Measurements from ENCODE around the gene BCAS4. TPM values are rescaled to one million over a fixed set of nuclear protein-coding genes. Genes with fewer than 3 reads are reported as not detected.
A peak's percentile ranks its signal among the peaks of the same experiment; 100 is the strongest.
"Not testable (repeated sequence)": the region's sequence is repeated elsewhere in the genome, so short reads cannot be mapped to it uniquely, and the experiment has no call there.

Gene BCAS4
- total RNA-seq, 1 donor from 2014 or later, result 16.7 TPM

GRCh38 chr20:50762045-50762422 is 32.8 kb upstream of the BCAS4 start:
- FAIRE-seq (no peak), DNase-seq (ENCODE audit: low read depth) (no peak)
- Histone ChIP-seq H3K4me3 (ENCODE audit: insufficient read depth, low read depth, low read length) (no peak overlapping the region), H3K27ac (ENCODE audit: low read depth, low read length) (peak overlapping the region; percentile 63), H3K36me3 (ENCODE audit: insufficient read depth, low read length) (no peaks in the 10 kb centered on the region), H3K4me2 (ENCODE audit: low read length) (peak overlapping the region; percentile 68), H3K4me1 (ENCODE audit: insufficient read depth, low read length) (peaks cover 27% of the 10 kb centered on the region), H3K9me3 (ENCODE audit: insufficient read depth, low read depth, low read length) (no peaks in the 10 kb centered on the region), H3K9ac (ENCODE audit: low read length) (peak overlapping the region; percentile 38), H3K79me2 (ENCODE audit: insufficient read depth, low read length) (no peaks in the 10 kb centered on the region), H2AFZ (ENCODE audit: low read depth, low read length) (no peak overlapping the region), H3K27me3 (ENCODE audit: insufficient read depth, low read length) (no peaks in the 10 kb centered on the region), H4K20me1 (ENCODE audit: insufficient read depth, low read length) (no peaks in the 10 kb centered on the region)
- Mint-ChIP-seq H3K36me3 (ENCODE audit: low read depth, unreplicated experiment) (no peaks in the 10 kb centered on the region), H3K27me3 (ENCODE audit: low read depth, unreplicated experiment) (no peaks in the 10 kb centered on the region), H3K4me3 (ENCODE audit: unreplicated experiment) (peak overlapping the region; percentile 9), H3K9me3 (ENCODE audit: unreplicated experiment) (no peaks in the 10 kb centered on the region), H3K4me1 (ENCODE audit: low read depth, unreplicated experiment) (peaks cover 21% of the 10 kb centered on the region), H3K27ac (ENCODE audit: unreplicated experiment) (peak overlapping the region; percentile 86)
- TF ChIP-seq EZH2 (IDR thresholded peaks at IDR 0.05; ENCODE audit: insufficient read depth, low read length) (no peak), CTCF (IDR thresholded peaks at IDR 0.05; ENCODE audit: insufficient read depth, low read depth, low read length) (no peak)

- Histone ChIP-seq H3K36me3 (ENCODE audit: insufficient read depth, low read length) (no peaks in the 10 kb centered on the region), H3K79me2 (ENCODE audit: insufficient read depth, low read length) (no peaks in the 10 kb centered on the region), H3K4me1 (ENCODE audit: insufficient read depth, low read length) (peaks cover 27% of the 10 kb centered on the region), H3K9ac (ENCODE audit: low read length) (peak overlapping the region; percentile 38), H3K9me3 (ENCODE audit: insufficient read depth, low read depth, low read length) (no peaks in the 10 kb centered on the region), H3K4me2 (ENCODE audit: low read length) (peak overlapping the region; percentile 68), H3K27me3 (ENCODE audit: insufficient read depth, low read length) (no peaks in the 10 kb centered on the region), H2AFZ (ENCODE audit: low read depth, low read length) (peak overlapping the region; percentile 38), H4K20me1 (ENCODE audit: insufficient read depth, low read length) (no peaks in the 10 kb centered on the region), H3K27ac (ENCODE audit: low read depth, low read length) (peak overlapping the region; percentile 63), H3K4me3 (ENCODE audit: insufficient read depth, low read depth, low read length) (no peak overlapping the region)
- no peaks in the 10 kb centered on the region for H3K36me3 Mint-ChIP-seq (ENCODE audit: low read depth, unreplicated experiment)
- FAIRE-seq (no peak), DNase-seq (ENCODE audit: low read depth) (peak; percentile 62)
- H3K4me1 Mint-ChIP-seq (ENCODE audit: low read depth, unreplicated experiment), result peaks cover 25% of the 10 kb centered on the region
- no peaks in the 10 kb centered on the region for H3K9me3 Mint-ChIP-seq (ENCODE audit: unreplicated experiment)
- no peak overlapping the region for H3K4me3 Mint-ChIP-seq (ENCODE audit: unreplicated experiment)
- peak overlapping the region; percentile 86 for H3K27ac Mint-ChIP-seq (ENCODE audit: unreplicated experiment)
- TF ChIP-seq CTCF (IDR thresholded peaks at IDR 0.05; ENCODE audit: insufficient read depth, low read depth, low read length) (no peak), EZH2 (IDR thresholded peaks at IDR 0.05; ENCODE audit: insufficient read depth, low read length) (no peak)
- no peaks in the 10 kb centered on the region for H3K27me3 Mint-ChIP-seq (ENCODE audit: low read depth, unreplicated experiment)
Observed at GRCh38 chr20:50762435-50763220, 32.2 kb upstream of the BCAS4 start.

GRCh38 chr20:50763550-50764458 is 31.1 kb upstream of the BCAS4 start:
- not testable (repeated sequence) for H3K9ac ChIP-seq (ENCODE audit: low read length); H3K27ac ChIP-seq (ENCODE audit: low read depth, low read length)

GRCh38 chr20:50765251-50765650 is 29.6 kb upstream of the BCAS4 start:
- not testable (repeated sequence) for H3K9ac ChIP-seq (ENCODE audit: low read length); DNase-seq (ENCODE audit: low read depth); H3K79me2 ChIP-seq (ENCODE audit: insufficient read depth, low read length); H3K36me3 ChIP-seq (ENCODE audit: insufficient read depth, low read length); H3K4me3 ChIP-seq (ENCODE audit: insufficient read depth, low read depth, low read length); H3K4me3 Mint-ChIP-seq (ENCODE audit: unreplicated experiment); H3K9me3 ChIP-seq (ENCODE audit: insufficient read depth, low read depth, low read length); H3K36me3 Mint-ChIP-seq (ENCODE audit: low read depth, unreplicated experiment); FAIRE-seq; H4K20me1 ChIP-seq (ENCODE audit: insufficient read depth, low read length); H3K27me3 ChIP-seq (ENCODE audit: insufficient read depth, low read length); H3K9me3 Mint-ChIP-seq (ENCODE audit: unreplicated experiment); H3K27ac ChIP-seq (ENCODE audit: low read depth, low read length); H3K4me2 ChIP-seq (ENCODE audit: low read length); H3K27ac Mint-ChIP-seq (ENCODE audit: unreplicated experiment); H3K27me3 Mint-ChIP-seq (ENCODE audit: low read depth, unreplicated experiment); H2AFZ ChIP-seq (ENCODE audit: low read depth, low read length)
- H3K4me1 Mint-ChIP-seq (ENCODE audit: low read depth, unreplicated experiment), result peaks cover 23% of the 10 kb centered on the region
- peaks cover 22% of the 10 kb centered on the region for H3K4me1 ChIP-seq (ENCODE audit: insufficient read depth, low read length)

More at GRCh38 chr20:50763550-50764458, 31.1 kb upstream of the BCAS4 start:
- not testable (repeated sequence) for H3K36me3 ChIP-seq (ENCODE audit: insufficient read depth, low read length); H2AFZ ChIP-seq (ENCODE audit: low read depth, low read length); H3K27ac Mint-ChIP-seq (ENCODE audit: unreplicated experiment); H3K4me2 ChIP-seq (ENCODE audit: low read length); H3K4me3 ChIP-seq (ENCODE audit: insufficient read depth, low read depth, low read length); H3K9me3 Mint-ChIP-seq (ENCODE audit: unreplicated experiment); H3K27me3 ChIP-seq (ENCODE audit: insufficient read depth, low read length); H3K36me3 Mint-ChIP-seq (ENCODE audit: low read depth, unreplicated experiment); FAIRE-seq; H4K20me1 ChIP-seq (ENCODE audit: insufficient read depth, low read length); DNase-seq (ENCODE audit: low read depth); H3K27me3 Mint-ChIP-seq (ENCODE audit: low read depth, unreplicated experiment); H3K4me3 Mint-ChIP-seq (ENCODE audit: unreplicated experiment); H3K9me3 ChIP-seq (ENCODE audit: insufficient read depth, low read depth, low read length); H3K79me2 ChIP-seq (ENCODE audit: insufficient read depth, low read length)
- peaks cover 23% of the 10 kb centered on the region for H3K4me1 Mint-ChIP-seq (ENCODE audit: low read depth, unreplicated experiment)
- H3K4me1 ChIP-seq (ENCODE audit: insufficient read depth, low read length), result peaks cover 22% of the 10 kb centered on the region
